ENCODE results near the gene RXYLT1. TPM values are rescaled to one million over a fixed set of nuclear protein-coding genes. Genes with fewer than 3 reads are reported as not detected.
A peak's percentile ranks its signal among the peaks of the same experiment; 100 is the strongest.

Gene RXYLT1
- total RNA-seq, 2 donors from 2014 or later: 8.6 to 17.5 TPM

DNA sequence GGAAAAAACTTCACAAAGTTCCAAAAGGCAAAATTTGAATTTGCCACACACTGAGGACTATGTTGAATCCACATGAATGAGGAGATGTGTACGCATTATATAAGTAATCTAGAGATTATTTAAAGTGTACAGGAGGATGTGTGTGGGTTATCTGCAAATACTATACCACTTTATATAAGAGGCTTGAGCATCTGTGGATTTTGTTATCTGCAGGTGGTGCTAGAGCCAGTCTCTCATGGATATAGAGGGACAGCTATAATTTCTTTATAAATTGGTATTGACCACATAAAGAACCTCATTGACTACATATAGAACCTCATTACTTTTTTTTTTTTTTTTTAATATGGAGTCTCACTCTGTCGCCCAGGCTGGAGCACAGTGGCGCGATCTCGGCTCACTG, 32.2 kb upstream of the RXYLT1 start:
- Histone ChIP-seq H3K36me3 (replicated peaks in 1 of 2; ENCODE audit: insufficient read depth in 1 of 2, low read depth in 2 of 2) (no peaks in the 10 kb centered on the region), H3K27me3 (no peaks in the 10 kb centered on the region), H3K4me3 (no peak overlapping the region), H3K4me1 (no peaks in the 10 kb centered on the region), H3K9me3 (no peaks in the 10 kb centered on the region), H3K27ac (no peak overlapping the region)
- TF ChIP-seq, protein P1, sequence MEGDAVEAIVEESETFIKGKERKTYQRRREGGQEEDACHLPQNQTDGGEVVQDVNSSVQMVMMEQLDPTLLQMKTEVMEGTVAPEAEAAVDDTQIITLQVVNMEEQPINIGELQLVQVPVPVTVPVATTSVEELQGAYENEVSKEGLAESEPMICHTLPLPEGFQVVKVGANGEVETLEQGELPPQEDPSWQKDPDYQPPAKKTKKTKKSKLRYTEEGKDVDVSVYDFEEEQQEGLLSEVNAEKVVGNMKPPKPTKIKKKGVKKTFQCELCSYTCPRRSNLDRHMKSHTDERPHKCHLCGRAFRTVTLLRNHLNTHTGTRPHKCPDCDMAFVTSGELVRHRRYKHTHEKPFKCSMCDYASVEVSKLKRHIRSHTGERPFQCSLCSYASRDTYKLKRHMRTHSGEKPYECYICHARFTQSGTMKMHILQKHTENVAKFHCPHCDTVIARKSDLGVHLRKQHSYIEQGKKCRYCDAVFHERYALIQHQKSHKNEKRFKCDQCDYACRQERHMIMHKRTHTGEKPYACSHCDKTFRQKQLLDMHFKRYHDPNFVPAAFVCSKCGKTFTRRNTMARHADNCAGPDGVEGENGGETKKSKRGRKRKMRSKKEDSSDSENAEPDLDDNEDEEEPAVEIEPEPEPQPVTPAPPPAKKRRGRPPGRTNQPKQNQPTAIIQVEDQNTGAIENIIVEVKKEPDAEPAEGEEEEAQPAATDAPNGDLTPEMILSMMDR (IDR thresholded peaks at IDR 0.05): no peak
- no peak for TF ChIP-seq POLR2A (IDR thresholded peaks at IDR 0.05)
- 72 to 84% methylated on average over 5 of the region's 5 CpGs for WGBS, 2 donors
- intact Hi-C loops (cut with DNase I): no loop called here
- DNase-seq: no peak
- ATAC-seq: no peak

DNA sequence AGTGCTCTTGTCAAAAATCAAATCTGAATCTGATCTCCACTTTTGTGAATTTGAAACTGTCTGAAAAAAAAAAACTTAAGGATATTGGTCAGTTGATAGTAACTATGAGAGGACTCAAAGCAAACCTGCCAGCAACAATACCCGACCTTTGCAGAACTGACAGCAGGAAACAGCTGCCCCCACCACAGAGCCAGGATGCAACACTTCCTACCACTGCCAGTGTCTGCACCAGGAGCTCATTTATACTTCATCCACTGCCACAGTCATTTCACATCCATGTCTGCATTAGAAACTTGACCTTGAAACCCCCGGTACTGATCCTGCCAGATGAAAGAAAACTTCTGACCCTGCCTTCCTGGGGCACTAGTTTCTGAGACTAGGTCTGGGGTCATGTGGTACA, 27.4 kb upstream of the RXYLT1 start:
- intact Hi-C loops (cut with DNase I): no loop called here
- H3K27ac ChIP-seq: no peak overlapping the region
- H3K9me3 ChIP-seq: no peaks in the 10 kb centered on the region
- WGBS, 2 donors: 25 to 44% methylated on average over 2 of the region's 2 CpGs
- no peaks in the 10 kb centered on the region for H3K36me3 ChIP-seq (replicated peaks in 1 of 2; ENCODE audit: insufficient read depth in 1 of 2, low read depth in 2 of 2)
- TF ChIP-seq POLR2A (IDR thresholded peaks at IDR 0.05): no peak
- TF ChIP-seq, protein P1 (IDR thresholded peaks at IDR 0.05): no peak
- DNase-seq (no peak), ATAC-seq (no peak)
- no peaks in the 10 kb centered on the region for H3K4me1 ChIP-seq
- no peak overlapping the region for H3K4me3 ChIP-seq
- H3K27me3 ChIP-seq: no peaks in the 10 kb centered on the region

DNA sequence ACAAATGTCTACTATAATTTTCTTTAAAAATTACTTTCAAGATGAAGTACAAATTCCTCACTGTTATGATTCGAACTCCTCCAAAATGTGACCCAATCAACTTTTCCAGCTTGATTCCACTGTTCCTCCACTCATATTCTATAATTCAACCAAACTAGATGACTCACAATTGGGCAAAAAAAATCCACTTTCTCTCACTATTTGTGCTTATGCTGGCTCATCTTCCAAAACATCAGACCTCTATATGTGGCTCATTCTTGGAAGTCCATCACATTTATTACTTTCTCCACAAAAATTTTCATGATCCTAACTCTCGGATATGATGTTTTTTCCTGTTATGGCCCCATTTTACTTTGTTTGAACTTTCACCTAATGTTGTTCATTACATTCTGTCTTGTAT, 26.9 kb upstream of the RXYLT1 start:
- no peaks in the 10 kb centered on the region for H3K27me3 ChIP-seq
- H3K4me3 ChIP-seq: no peak overlapping the region
- H3K27ac ChIP-seq: no peak overlapping the region
- no peaks in the 10 kb centered on the region for H3K36me3 ChIP-seq (replicated peaks in 1 of 2; ENCODE audit: insufficient read depth in 1 of 2, low read depth in 2 of 2)
- no peaks in the 10 kb centered on the region for H3K4me1 ChIP-seq
- intact Hi-C loops (cut with DNase I): no loop called here
- ATAC-seq (no peak), DNase-seq (no peak)
- WGBS, 2 donors: 74 to 81% methylated on average over 2 of the region's 2 CpGs
- no peaks in the 10 kb centered on the region for H3K9me3 ChIP-seq
- no peak for TF ChIP-seq POLR2A (IDR thresholded peaks at IDR 0.05)
- TF ChIP-seq, protein P1 (IDR thresholded peaks at IDR 0.05): no peak

DNA sequence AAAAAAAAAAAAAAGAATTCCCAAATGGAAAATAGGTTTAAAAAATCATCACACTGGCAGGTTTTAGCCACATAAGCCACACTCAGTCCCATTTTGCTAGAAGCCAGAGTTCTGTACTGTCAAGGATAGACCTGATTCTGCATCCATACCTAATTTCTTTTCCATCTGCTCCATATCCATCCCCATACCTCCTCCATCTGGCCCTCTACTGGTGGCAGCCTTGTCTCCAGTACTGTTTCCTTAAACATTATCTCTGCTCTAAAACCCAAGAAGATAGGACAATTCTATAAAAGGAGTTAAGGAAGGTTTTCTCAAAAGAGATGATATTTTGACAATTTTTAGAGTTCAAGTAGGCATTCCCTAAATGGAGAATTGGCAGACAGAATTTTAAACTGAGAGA, 26.0 kb upstream of the RXYLT1 start:
- Histone ChIP-seq H3K4me1 (no peaks in the 10 kb centered on the region), H3K36me3 (replicated peaks in 1 of 2; ENCODE audit: insufficient read depth in 1 of 2, low read depth in 2 of 2) (no peaks in the 10 kb centered on the region), H3K27ac (no peak overlapping the region), H3K9me3 (no peaks in the 10 kb centered on the region), H3K27me3 (no peaks in the 10 kb centered on the region), H3K4me3 (no peak overlapping the region)
- TF ChIP-seq POLR2A (IDR thresholded peaks at IDR 0.05): no peak
- TF ChIP-seq, protein P1 (IDR thresholded peaks at IDR 0.05): no peak
- DNase-seq (no peak), ATAC-seq (no peak)
- intact Hi-C loops (cut with DNase I): no loop called here

DNA sequence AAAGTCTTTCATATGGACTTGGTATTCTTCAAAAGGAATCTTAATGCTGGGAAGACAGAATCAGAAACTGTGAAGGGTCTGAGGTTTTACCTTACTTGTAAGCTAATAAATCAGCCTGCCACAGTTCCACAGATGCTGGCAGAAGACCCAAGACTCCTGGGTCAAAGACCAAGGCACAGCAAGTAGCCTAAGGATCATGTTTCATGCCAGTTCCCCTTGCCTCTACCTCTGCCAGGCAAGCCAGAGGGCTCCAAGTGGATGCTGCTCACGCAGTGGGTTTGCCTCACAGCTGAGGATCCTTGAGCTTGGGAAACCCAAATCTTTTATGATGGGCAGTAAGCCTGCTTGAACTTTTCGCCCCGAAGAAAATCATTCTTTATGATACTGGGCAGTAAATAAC, 15.2 kb upstream of the RXYLT1 start:
- no peak overlapping the region for H3K4me3 ChIP-seq
- H3K27me3 ChIP-seq: no peaks in the 10 kb centered on the region
- H3K27ac ChIP-seq: no peak overlapping the region
- WGBS, 2 donors: 66 to 85% methylated on average over 2 to 3 of the region's 3 CpGs
- H3K36me3 ChIP-seq (replicated peaks in 1 of 2; ENCODE audit: insufficient read depth in 1 of 2, low read depth in 2 of 2): no peaks in the 10 kb centered on the region
- DNase-seq: peak in 2 of 4 donors; percentile 7 to 40
- ATAC-seq: no peak
- intact Hi-C loops (cut with DNase I): no loop called here
- H3K9me3 ChIP-seq: no peaks in the 10 kb centered on the region
- H3K4me1 ChIP-seq: no peaks in the 10 kb centered on the region
- TF ChIP-seq, protein P1 (IDR thresholded peaks at IDR 0.05): no peak
- TF ChIP-seq POLR2A (IDR thresholded peaks at IDR 0.05): no peak

Data from body of pancreas (tissue), 4 donors.